H9 (cell line): ENCODE results near the gene DPH1. TPM values are rescaled to one million over a fixed set of nuclear protein-coding genes. Genes with fewer than 3 reads are reported as not detected.

Experiments used
- DNase-seq: peaks from one replicate; pipeline ENCODE4 v3.0.0-alpha.2; 2017
- H2AFZ ChIP-seq: one replicate; pipeline ENCODE4 v1.6.1; 2013; ENCODE audit warnings: mild to moderate bottlenecking, low read length, control low read depth, moderate library complexity
- H2AK5ac ChIP-seq: 2 replicates; pipeline ENCODE4 v1.6.1; 2013; ENCODE audit warnings: low read length, control low read depth, mixed read lengths; ENCODE audit not compliant: insufficient read length
- H2BK120ac ChIP-seq: one replicate; pipeline ENCODE4 v1.6.1; 2013; ENCODE audit warnings: low read depth, mild to moderate bottlenecking, low read length, control low read depth, inconsistent platforms; ENCODE audit not compliant: poor library complexity, severe bottlenecking
- H2BK12ac ChIP-seq: 2 replicates; pipeline ENCODE4 v1.6.1; 2013; ENCODE audit warnings: low read length, control low read depth, mixed read lengths, low read depth; ENCODE audit not compliant: insufficient read length
- H2BK15ac ChIP-seq: 2 replicates; pipeline ENCODE4 v1.6.1; 2013; ENCODE audit warnings: low read depth, low read length, control low read depth
- H2BK20ac ChIP-seq: one replicate; pipeline ENCODE4 v1.6.1; 2013; ENCODE audit warnings: low read depth, mild to moderate bottlenecking, low read length, control low read depth, inconsistent platforms; ENCODE audit not compliant: poor library complexity, severe bottlenecking
- H2BK5ac ChIP-seq: 2 replicates; pipeline ENCODE4 v1.6.1; 2013; ENCODE audit warnings: low read length, control low read depth, mixed read lengths; ENCODE audit not compliant: insufficient read length
- H3K14ac ChIP-seq: 2 replicates; pipeline ENCODE4 v1.6.1; 2013; ENCODE audit warnings: low read length, control low read depth; ENCODE audit not compliant: insufficient read depth
- H3K18ac ChIP-seq: 2 replicates; pipeline ENCODE4 v1.6.1; 2013; ENCODE audit warnings: low read depth, mild to moderate bottlenecking, mixed read lengths, low read length, control low read depth; ENCODE audit not compliant: insufficient read length
- H3K23ac ChIP-seq: 2 replicates; pipeline ENCODE4 v1.6.1; 2013; ENCODE audit warnings: low read length, control low read depth, mixed read lengths, low read depth; ENCODE audit not compliant: insufficient read length
- H3K23me2 ChIP-seq: 2 replicates; pipeline ENCODE4 v1.6.1; 2013; ENCODE audit warnings: low read depth, mild to moderate bottlenecking, mixed read lengths, low read length, control low read depth; ENCODE audit not compliant: insufficient read length, poor library complexity, severe bottlenecking
- H3K27ac ChIP-seq: 2 replicates; pipeline ENCODE4 v1.5.1; 2013; ENCODE audit warnings: low read length, control low read depth, mixed read lengths, low read depth; ENCODE audit not compliant: insufficient read length
- H3K27me3 ChIP-seq: 2 replicates; pipeline ENCODE4 v1.6.1; 2013; ENCODE audit warnings: low read length, control low read depth, inconsistent platforms; ENCODE audit not compliant: insufficient read depth
- H3K4ac ChIP-seq: 2 replicates; pipeline ENCODE4 v1.6.1; 2013; ENCODE audit warnings: low read depth, mild to moderate bottlenecking, control low read depth, inconsistent platforms, low read length, moderate library complexity
- H3K4me1 ChIP-seq: 2 replicates; pipeline ENCODE4 v1.6.1; 2013; ENCODE audit warnings: low read length, control low read depth, inconsistent platforms; ENCODE audit not compliant: insufficient read depth
- H3K4me2 ChIP-seq: 2 replicates; pipeline ENCODE4 v1.6.1; 2013; ENCODE audit warnings: low read length, control low read depth, mixed read lengths; ENCODE audit not compliant: insufficient read length, insufficient read depth
- H3K56ac ChIP-seq: 2 replicates; pipeline ENCODE4 v1.6.1; 2013; ENCODE audit warnings: low read depth, mild to moderate bottlenecking, mixed read lengths, low read length, control low read depth; ENCODE audit not compliant: insufficient read length
- H3K79me1 ChIP-seq: 2 replicates; pipeline ENCODE4 v1.6.1; 2013; ENCODE audit warnings: low read depth, mild to moderate bottlenecking, moderate library complexity, low read length, control low read depth, inconsistent platforms; ENCODE audit not compliant: insufficient read depth, poor library complexity, severe bottlenecking
- H3K79me2 ChIP-seq: 2 replicates; pipeline ENCODE4 v1.6.1; 2013; ENCODE audit warnings: low read length, control low read depth, inconsistent platforms; ENCODE audit not compliant: insufficient read depth
- H3K9ac ChIP-seq: 2 replicates; pipeline ENCODE4 v1.6.1; 2013; ENCODE audit warnings: low read length, control low read depth, mixed read lengths; ENCODE audit not compliant: insufficient read length; ENCODE audit errors: extremely low read depth
- H3K9me3 ChIP-seq: one replicate; pipeline ENCODE4 v1.6.1; 2013; ENCODE audit warnings: low read depth, low read length, inconsistent platforms; ENCODE audit not compliant: control insufficient read depth
- H3T11ph ChIP-seq: one replicate; pipeline ENCODE4 v1.6.1; 2013; ENCODE audit warnings: mild to moderate bottlenecking, low read length, control low read depth, inconsistent platforms
- H4K20me1 ChIP-seq: one replicate; pipeline ENCODE4 v1.6.1; 2013; ENCODE audit not compliant: control insufficient read depth, insufficient read length, insufficient read depth
- H4K5ac ChIP-seq: 2 replicates; pipeline ENCODE4 v1.6.1; 2013; ENCODE audit warnings: low read depth, mild to moderate bottlenecking, mixed read lengths, low read length, control low read depth; ENCODE audit not compliant: insufficient read length
- H4K8ac ChIP-seq: replicated peaks from 2 replicates; pipeline ENCODE4 v1.6.1; 2013; ENCODE audit warnings: low read length, control low read depth, mixed read lengths, low read depth; ENCODE audit not compliant: insufficient read length
- H4K91ac ChIP-seq: 2 replicates; pipeline ENCODE4 v1.6.1; 2013; ENCODE audit warnings: low read depth, mild to moderate bottlenecking, moderate library complexity, mixed read lengths, low read length, control low read depth; ENCODE audit not compliant: insufficient read length
- H3K27ac Mint-ChIP-seq, 3 experiments: 2 replicates in 2 of 3; 3 replicates in 1 of 3; pipeline ENCODE4 v1.8.0; 2020 to 2021; ENCODE audit warnings: mixed read lengths in 3 of 3, mild to moderate bottlenecking in 1 of 3, moderate library complexity in 1 of 3
- H3K27me3 Mint-ChIP-seq: 2 replicates; pipeline ENCODE4 v1.8.0; 2021; ENCODE audit warnings: low read depth, mild to moderate bottlenecking, moderate library complexity, mixed read lengths
- H3K36me3 Mint-ChIP-seq, 3 experiments: 2 replicates in 2 of 3; 3 replicates in 1 of 3; pipeline ENCODE4 v1.8.0; 2020 to 2021; ENCODE audit warnings: low read depth in 3 of 3, mixed read lengths in 3 of 3; ENCODE audit not compliant: insufficient read depth in 1 of 3
- H3K4me1 Mint-ChIP-seq, 2 experiments: 2 replicates each; pipeline ENCODE4 v1.8.0; 2020; ENCODE audit warnings: mixed read lengths in 2 of 2
- H3K4me3 Mint-ChIP-seq, 2 experiments: 2 replicates in 1 of 2; 3 replicates in 1 of 2; pipeline ENCODE4 v1.8.0; 2020 to 2021; ENCODE audit warnings: mild to moderate bottlenecking in 2 of 2, mixed read lengths in 2 of 2, moderate library complexity in 1 of 2
- H3K9me3 Mint-ChIP-seq, 2 experiments: 2 replicates in 1 of 2; 3 replicates in 1 of 2; pipeline ENCODE4 v1.8.0; 2020; ENCODE audit warnings: mild to moderate bottlenecking in 2 of 2, mixed read lengths in 2 of 2, moderate library complexity in 1 of 2
- WGBS: extraction: QIAGEN DNeasy Blood & Tissue Kit; methylation state at CpG from one replicate; pipeline ENCODE4 v1.1.7; 2013; ENCODE audit warnings: missing lambda C conversion rate, low lambda C conversion rate, mixed read lengths; ENCODE audit not compliant: insufficient read length; ENCODE audit errors: extremely low coverage; 5-methylcytosine and 5-hydroxymethylcytosine counted together
- total RNA-seq: library from RNA; stranded (reverse); gene quantifications from 2 replicates; pipeline ENCODE4 v1.2.1, GENCODE V29; 2021
- TF ChIP-seq, protein P1 (sequence below): fragments of 200-600 bp; sonication (generic); conservative IDR thresholded peaks from 3 replicates; pipeline ENCODE4 v1.8.0; 2021; ENCODE audit warnings: antibody characterized with exemption, mild to moderate bottlenecking

DPH1 gene
- total RNA-seq, 1 experiment from 2014 or later: 27.5 TPM

DNA sequence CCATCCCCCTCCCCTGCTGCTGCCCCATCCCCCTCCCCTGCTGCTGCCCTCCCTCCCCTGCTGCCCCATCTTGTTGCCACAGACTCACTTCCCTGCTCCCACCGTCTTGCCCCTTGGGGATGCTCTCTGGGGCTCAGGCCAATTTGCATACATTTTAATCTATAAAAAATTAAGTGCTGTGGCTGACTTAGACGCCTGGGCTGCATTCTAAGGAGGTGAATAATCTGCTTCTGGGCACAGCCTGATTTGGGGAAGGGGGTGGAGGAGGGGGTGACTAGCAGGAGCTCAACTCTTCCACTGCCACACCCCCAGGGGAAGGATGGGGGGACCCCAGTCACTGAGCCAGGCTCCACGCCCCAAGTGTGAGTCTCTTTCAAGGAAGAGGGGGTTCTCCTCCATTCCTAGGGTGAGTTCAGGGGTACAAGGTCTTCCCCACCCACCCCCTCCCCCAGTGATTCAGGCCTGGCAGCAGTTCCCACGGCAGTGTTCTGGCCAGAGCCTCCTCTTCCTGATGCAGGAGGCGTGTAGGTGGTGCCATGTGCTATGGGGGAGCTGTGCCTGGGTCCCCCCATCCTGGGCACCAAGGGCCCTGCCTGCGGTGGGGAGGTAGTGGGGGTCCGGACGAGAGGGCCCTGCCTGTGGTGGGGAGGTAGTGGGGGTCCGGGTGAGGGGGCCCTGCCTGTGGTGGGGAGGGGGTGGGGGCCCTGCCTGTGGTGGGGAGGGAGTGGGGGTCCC, 5.0 kb downstream of the DPH1 start:
- WGBS: no CpG with 5 or more reads among the region's 9 CpGs
- TF ChIP-seq, protein P1, sequence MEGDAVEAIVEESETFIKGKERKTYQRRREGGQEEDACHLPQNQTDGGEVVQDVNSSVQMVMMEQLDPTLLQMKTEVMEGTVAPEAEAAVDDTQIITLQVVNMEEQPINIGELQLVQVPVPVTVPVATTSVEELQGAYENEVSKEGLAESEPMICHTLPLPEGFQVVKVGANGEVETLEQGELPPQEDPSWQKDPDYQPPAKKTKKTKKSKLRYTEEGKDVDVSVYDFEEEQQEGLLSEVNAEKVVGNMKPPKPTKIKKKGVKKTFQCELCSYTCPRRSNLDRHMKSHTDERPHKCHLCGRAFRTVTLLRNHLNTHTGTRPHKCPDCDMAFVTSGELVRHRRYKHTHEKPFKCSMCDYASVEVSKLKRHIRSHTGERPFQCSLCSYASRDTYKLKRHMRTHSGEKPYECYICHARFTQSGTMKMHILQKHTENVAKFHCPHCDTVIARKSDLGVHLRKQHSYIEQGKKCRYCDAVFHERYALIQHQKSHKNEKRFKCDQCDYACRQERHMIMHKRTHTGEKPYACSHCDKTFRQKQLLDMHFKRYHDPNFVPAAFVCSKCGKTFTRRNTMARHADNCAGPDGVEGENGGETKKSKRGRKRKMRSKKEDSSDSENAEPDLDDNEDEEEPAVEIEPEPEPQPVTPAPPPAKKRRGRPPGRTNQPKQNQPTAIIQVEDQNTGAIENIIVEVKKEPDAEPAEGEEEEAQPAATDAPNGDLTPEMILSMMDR: no peak
- H3K14ac ChIP-seq: no peak overlapping the region
- no peak overlapping the region for H3K4ac ChIP-seq
- no peaks in the 10 kb centered on the region; the same call in 1 of the 2 replicates for H3K27me3 Mint-ChIP-seq
- no peak overlapping the region for H4K91ac ChIP-seq
- H3K27ac ChIP-seq: no peak overlapping the region
- H4K8ac ChIP-seq: no peak overlapping the region
- no peaks in the 10 kb centered on the region for H3K79me2 ChIP-seq
- H3K4me1 Mint-ChIP-seq: peaks cover 6 to 28% of the 10 kb centered on the region in 2 experiments
- H3K4me1 ChIP-seq: no peaks in the 10 kb centered on the region
- H3K36me3 Mint-ChIP-seq: peaks cover 0 to 13% (median 11%) of the 10 kb centered on the region in 3 experiments; a peak in 6 of 7 replicates
- no peak overlapping the region for H2BK5ac ChIP-seq
- no peaks in the 10 kb centered on the region for H3K9me3 ChIP-seq
- no peaks in the 10 kb centered on the region for H4K20me1 ChIP-seq
- no peak overlapping the region for H2BK12ac ChIP-seq
- H3K56ac ChIP-seq: no peak overlapping the region
- H3K9me3 Mint-ChIP-seq: no peaks in the 10 kb centered on the region; a peak in 1 of 5 replicates
- H3T11ph ChIP-seq: no peak overlapping the region
- H3K23me2 ChIP-seq: no peaks in the 10 kb centered on the region
- no peak overlapping the region for H3K18ac ChIP-seq
- no peak overlapping the region for H3K4me2 ChIP-seq
- no peak overlapping the region for H2BK120ac ChIP-seq
- no peak overlapping the region for H3K27ac Mint-ChIP-seq
- H2BK20ac ChIP-seq: no peak overlapping the region
- H3K27me3 ChIP-seq: no peaks in the 10 kb centered on the region
- no peak overlapping the region for H3K4me3 Mint-ChIP-seq
- no peak overlapping the region for H2AK5ac ChIP-seq
- no peaks in the 10 kb centered on the region for H3K79me1 ChIP-seq
- H2BK15ac ChIP-seq: no peak overlapping the region
- no peak overlapping the region for H2AFZ ChIP-seq
- H4K5ac ChIP-seq: no peak overlapping the region
- no peak overlapping the region for H3K9ac ChIP-seq
- no peak for DNase-seq
- no peak overlapping the region for H3K23ac ChIP-seq
